ENCODE data around the gene C1QTNF3. TPM values are rescaled to one million over a fixed set of nuclear protein-coding genes. Genes with fewer than 3 reads are reported as not detected.
A peak's percentile ranks its signal among the peaks of the same experiment; 100 is the strongest.

The C1QTNF3 gene
- total and polyA plus RNA-seq, 2 of the 8 experiments (the other 6 are each of a cell fraction or from before 2014, with no cell fraction given): 1.0 to 1.2 TPM

GRCh38 chr5:34007621-34008600 lies 35.1 kb downstream of the C1QTNF3 start, which contains the start of gene AMACR:
Gene AMACR (minus strand): TSS chr5:34008050. CDS start chr5:34008019, 31 bp downstream.
- CTCF ChIA-PET (ENCODE audit: partially characterized antibody): interaction anchor here (0.6 to 1.2 kb wide), 2 partner anchors 29 to 41 kb away, joined by 3 read pairs; no protein-coding TSS in a partner anchor
- no peak for TF ChIP-seq SAP30 (IDR thresholded peaks at IDR 0.05; ENCODE audit: insufficient read depth, insufficient replicate concordance, low read length)
- no peak for TF ChIP-seq NANOG (IDR thresholded peaks at IDR 0.05; ENCODE audit: insufficient read depth, low read depth, low read length, poor library complexity, severe bottlenecking)
- TF ChIP-seq SIN3A (conservative IDR thresholded peaks at IDR 0.05 in 1 of 2, IDR thresholded peaks at IDR 0.05 in 1 of 2; ENCODE audit: low read depth in 1 of 2, low read length in 2 of 2): 0 out of 4 replicates have a peak, but pooled peaks of 1 of the 2 experiments have one; percentile 30
- no peak for TF ChIP-seq CBX5 (IDR thresholded peaks at IDR 0.05; ENCODE audit: low read depth, low read length)
- peak; percentile 62 to 91 for TF ChIP-seq POLR2A (IDR thresholded peaks at IDR 0.05; ENCODE audit: control extremely low read depth in 1 of 2, low read depth in 2 of 2, low read length in 2 of 2)
- TF ChIP-seq GABPA (IDR thresholded peaks at IDR 0.05; ENCODE audit: borderline replicate concordance, insufficient read depth, low read length): no peak
- peak; percentile 98 for TF ChIP-seq ASH2L (IDR thresholded peaks at IDR 0.05; ENCODE audit: low read length)
- no peak for TF ChIP-seq SIX5 (IDR thresholded peaks at IDR 0.05; ENCODE audit: low read depth, low read length)
- TF ChIP-seq BRCA1 (IDR thresholded peaks at IDR 0.05; ENCODE audit: low read depth, low read length): no peak
- TF ChIP-seq JUN (IDR thresholded peaks at IDR 0.05; ENCODE audit: low read depth, low read length): no peak

More at GRCh38 chr5:34007621-34008600, 35.1 kb downstream of the C1QTNF3 start, which contains the start of gene AMACR:
- H3K23ac ChIP-seq (ENCODE audit: insufficient read length): no peak within 1 kb of the TSS
- H3K4me3 ChIP-seq (ENCODE audit: extremely low read depth in 1 of 4, insufficient read depth in 2 of 4, low read depth in 3 of 4, low read length in 4 of 4): peak within 1 kb of the TSS; percentile 65 to 89 (median 78)
- H2AFZ ChIP-seq (ENCODE audit: low read length): peak within 1 kb of the TSS; percentile 99
- H3K9me3 ChIP-seq (ENCODE audit: insufficient read depth in 2 of 2, low read depth in 1 of 2, low read length in 1 of 2): no peaks in the 10 kb centered on the region
- 2% methylated on average over 61 of the region's 76 CpGs; no CpG with 5 or more reads in 1 of the 2 experiments for WGBS, 2 experiments (ENCODE audit: extremely low coverage in 1 of 2, insufficient coverage in 1 of 2, insufficient read length in 1 of 2, insufficient replicate concordance in 2 of 2, low coverage in 1 of 2, low lambda C conversion rate in 2 of 2, missing lambda C conversion rate in 1 of 2)
- FAIRE-seq (no peak), DNase-seq (ENCODE audit: low read depth in 1 of 2, low spot score in 2 of 2) (peak; percentile 78 to 87)
- POLR2A ChIA-PET (ENCODE audit: partially characterized antibody): interaction anchor here (0.6 to 2.9 kb wide), 8 partner anchors 8 to 248 kb away, joined by 3 to 14 read pairs (median 5); no protein-coding TSS in a partner anchor
- no peak within 1 kb of the TSS for H3K14ac ChIP-seq (ENCODE audit: insufficient read length)
- H3K27ac ChIP-seq (ENCODE audit: low read depth, low read length): peak within 1 kb of the TSS; percentile 81
- H4K5ac ChIP-seq (ENCODE audit: insufficient read length, low read depth, low read length): peak within 1 kb of the TSS; percentile 93
- peak within 1 kb of the TSS; percentile 93 for H3K18ac ChIP-seq (ENCODE audit: extremely low read depth, low read length)
- H2BK15ac ChIP-seq (ENCODE audit: low read length): peak within 1 kb of the TSS; percentile 83; the same call in 1 of the 2 replicates
- H3K4me2 ChIP-seq (ENCODE audit: insufficient read depth in 1 of 2, low read depth in 2 of 2, low read length in 2 of 2): peak within 1 kb of the TSS; percentile 81 to 86
- H3K23me2 ChIP-seq (ENCODE audit: low read depth, low read length): peaks cover 3% of the 10 kb centered on the region
- H2AK5ac ChIP-seq (ENCODE audit: low read depth, low read length): no peak within 1 kb of the TSS
- no peaks in the 10 kb centered on the region for H3K79me1 ChIP-seq (ENCODE audit: low read depth, low read length)
- peak within 1 kb of the TSS; percentile 92 for H4K91ac ChIP-seq (replicated peaks; ENCODE audit: insufficient read length, low read length)
- peak within 1 kb of the TSS; percentile 95 for H2BK5ac ChIP-seq (ENCODE audit: low read depth, low read length)
- H3K27me3 ChIP-seq (replicated peaks in 1 of 4; ENCODE audit: control insufficient read depth in 3 of 4, extremely low read depth in 1 of 4, insufficient read depth in 3 of 4, low read length in 3 of 4): no peaks in the 10 kb centered on the region
- H3K9ac ChIP-seq (replicated peaks in 1 of 4; ENCODE audit: extremely low read depth in 1 of 4, low read depth in 3 of 4, low read length in 3 of 4): peak within 1 kb of the TSS; percentile 81 to 88 (median 85)
- peak within 1 kb of the TSS; percentile 76 for H3K4ac ChIP-seq (replicated peaks; ENCODE audit: insufficient read length, low read depth, low read length)
- peak within 1 kb of the TSS; percentile 80 for H3K56ac ChIP-seq (replicated peaks; ENCODE audit: insufficient read length, low read depth, low read length)
- peaks cover 0 to 4% (median 2%) of the 10 kb centered on the region in 4 experiments; a peak in 4 of 7 replicates for H3K4me1 ChIP-seq (replicated peaks in 1 of 4; ENCODE audit: control insufficient read depth in 3 of 4, insufficient read depth in 4 of 4, low read length in 3 of 4)
- peak within 1 kb of the TSS; percentile 77; the same call in 1 of the 2 replicates for H4K8ac ChIP-seq (ENCODE audit: extremely low read depth, insufficient read depth, low read length)
- peak within 1 kb of the TSS; percentile 36 for H2BK120ac ChIP-seq (replicated peaks; ENCODE audit: low read depth, low read length)
- no peaks in the 10 kb centered on the region for H3K79me2 ChIP-seq (ENCODE audit: control insufficient read depth in 1 of 2, insufficient read depth in 2 of 2, low read length in 2 of 2)
- H2BK12ac ChIP-seq (ENCODE audit: low read depth, low read length): peak within 1 kb of the TSS; percentile 77; the same call in 1 of the 2 replicates
- H2BK20ac ChIP-seq (ENCODE audit: low read length): peak within 1 kb of the TSS; percentile 96; the same call in 1 of the 2 replicates
- H3K36me3 ChIP-seq (ENCODE audit: control insufficient read depth in 2 of 4, insufficient read depth in 4 of 4, low read length in 3 of 4): peaks cover 0 to 13% (median 3%) of the 10 kb centered on the region in 4 experiments; a peak in 5 of 8 replicates
- H4K20me1 ChIP-seq (replicated peaks in 1 of 2; ENCODE audit: control insufficient read depth in 1 of 2, insufficient read depth in 2 of 2, low read length in 2 of 2): no peaks in the 10 kb centered on the region
